Islet of Langerhans (tissue), 1 donor: ENCODE data around the gene TLR8.

Source experiments
- FAIRE-seq: peaks from one replicate; lab custom pipeline; 2011; peaks lifted over from hg19 to GRCh38; lab: Jason Lieb, UNC

TLR8 gene

DNA sequence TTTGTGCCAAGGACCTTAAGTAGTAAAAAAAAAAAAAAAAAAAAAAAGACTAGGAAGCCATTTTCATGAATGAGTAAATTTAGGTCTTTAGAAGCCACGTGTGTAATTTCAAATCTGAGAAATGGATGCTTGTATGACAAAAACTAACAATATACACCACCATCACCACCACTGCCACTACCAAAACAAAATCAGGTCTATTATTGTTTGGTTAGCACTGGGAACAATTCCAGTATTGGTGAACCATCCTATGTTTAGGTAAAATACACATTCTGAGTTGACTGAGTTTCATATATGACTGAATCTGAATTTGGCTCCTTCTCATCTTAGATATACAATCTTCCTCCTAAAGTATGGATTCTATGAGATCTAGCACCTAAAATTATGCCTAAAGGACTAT is 59.7 kb downstream of the TLR8 start:
- FAIRE-seq, result no peak

DNA sequence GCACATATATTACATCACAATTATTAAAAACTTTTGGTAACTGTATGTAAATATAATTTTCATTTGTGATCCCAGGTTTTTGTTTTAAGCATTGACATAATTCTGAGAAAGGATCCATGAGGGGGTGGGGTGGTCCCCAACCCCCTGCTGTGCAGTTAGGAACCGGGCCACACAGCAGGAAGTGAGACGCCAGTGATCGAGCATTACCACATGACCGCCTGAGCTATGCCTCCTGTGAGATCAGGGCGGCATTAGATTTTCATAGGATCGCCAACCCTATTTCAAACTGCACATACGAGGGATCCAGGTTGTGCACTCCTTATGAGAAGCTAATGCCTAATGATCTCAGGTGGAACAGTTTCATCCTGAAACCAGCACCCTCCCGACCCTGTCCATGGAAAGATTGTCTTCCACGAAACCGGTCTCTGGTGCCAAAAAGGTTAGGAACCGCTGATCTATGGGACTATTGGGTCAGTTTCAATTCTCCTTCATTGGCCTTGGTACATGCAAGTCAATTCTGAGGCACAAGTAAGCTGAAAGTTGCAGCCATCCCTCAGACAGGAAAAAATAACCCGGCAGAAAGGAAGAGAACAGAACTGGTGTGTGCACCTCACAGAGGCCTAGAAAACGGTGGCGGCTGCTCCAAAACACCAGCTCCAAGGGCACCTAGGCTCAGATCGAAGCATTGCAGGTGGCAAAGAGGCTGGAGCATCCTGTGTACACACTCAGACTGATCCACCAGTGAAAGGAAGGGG is 61.5 kb downstream of the TLR8 start:
- FAIRE-seq, result no peak

DNA sequence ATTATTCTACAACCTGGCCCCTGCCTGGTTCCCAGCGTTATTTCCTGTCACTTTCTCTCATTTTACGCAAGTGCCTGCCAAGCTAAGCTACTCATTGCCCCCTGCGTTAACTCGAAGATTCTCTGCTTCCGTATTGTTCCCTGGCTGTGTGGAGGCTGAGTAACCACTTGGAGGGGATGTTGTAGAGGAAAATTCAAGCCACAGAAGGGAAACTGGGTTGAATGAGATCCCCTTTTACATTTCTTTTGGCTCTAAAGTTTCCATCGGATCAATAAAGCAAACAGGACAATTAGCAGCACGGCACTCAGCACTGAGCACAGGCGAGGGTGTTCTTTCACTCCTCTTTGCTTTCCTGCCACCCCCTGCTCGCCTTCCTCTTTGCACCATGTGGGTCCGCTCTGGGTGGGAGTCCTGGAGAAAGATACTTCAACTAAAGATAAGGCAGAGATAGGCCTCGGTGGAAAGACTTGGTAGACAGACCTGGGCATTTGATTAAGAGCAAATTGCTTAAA is 64.3 kb downstream of the TLR8 start:
- peak; percentile 38 for FAIRE-seq

DNA sequence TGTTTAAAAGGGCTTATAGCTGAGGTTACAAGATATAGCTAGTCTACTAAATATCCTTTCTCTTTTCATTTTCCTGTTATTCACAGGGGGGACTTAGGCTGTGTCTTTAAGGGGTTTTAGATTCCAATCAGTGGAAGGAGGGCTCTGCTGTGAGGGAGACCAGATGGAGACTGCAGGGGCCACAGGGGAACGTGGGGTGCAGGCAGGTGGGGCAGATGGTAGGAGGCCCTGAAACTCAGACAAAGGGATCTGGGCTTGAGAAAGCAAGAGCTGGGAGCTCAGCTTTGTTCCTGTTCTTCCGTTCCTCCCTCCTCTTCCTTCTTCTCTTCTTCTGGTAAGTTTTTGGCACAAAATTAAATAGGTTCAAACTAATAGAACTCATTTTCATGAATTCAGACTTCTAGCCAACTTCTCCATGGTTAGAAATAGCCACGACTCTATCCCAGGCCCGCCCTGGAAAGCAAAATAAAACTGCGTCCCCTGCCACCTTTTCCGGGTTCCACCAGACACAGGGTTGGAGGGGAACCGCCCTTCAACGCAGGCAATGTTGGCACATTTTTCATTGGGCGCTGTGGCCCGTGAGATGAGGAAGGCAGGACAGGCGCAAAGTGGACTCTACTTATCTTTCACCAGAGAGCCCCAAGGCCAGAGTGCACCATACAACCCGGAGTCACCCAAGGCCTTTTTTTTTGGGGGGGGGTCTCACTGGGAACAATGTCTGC is 65.0 kb downstream of the TLR8 start:
- FAIRE-seq, result no peak

DNA sequence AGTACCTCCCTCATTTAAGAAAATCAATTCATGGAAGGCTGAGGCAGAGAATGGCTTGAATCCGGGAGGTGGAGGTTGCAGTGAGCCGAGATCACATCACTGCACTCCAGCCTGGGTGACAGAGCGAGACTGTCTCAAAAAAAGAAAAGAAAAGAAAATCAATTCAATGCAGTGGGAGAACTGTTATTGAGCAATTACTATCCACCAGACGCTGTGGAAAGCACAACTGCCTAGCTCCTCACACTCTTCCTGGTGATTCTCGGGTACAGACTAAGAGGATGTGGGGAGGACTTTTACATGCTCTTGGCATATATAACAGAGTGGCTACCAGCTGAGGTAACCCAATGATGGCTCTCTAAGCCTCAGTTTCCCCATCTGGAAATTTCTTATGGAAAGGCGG is 65.8 kb downstream of the TLR8 start:
- FAIRE-seq, result no peak
